ENCODE results near the gene SCN1B.

DNA sequence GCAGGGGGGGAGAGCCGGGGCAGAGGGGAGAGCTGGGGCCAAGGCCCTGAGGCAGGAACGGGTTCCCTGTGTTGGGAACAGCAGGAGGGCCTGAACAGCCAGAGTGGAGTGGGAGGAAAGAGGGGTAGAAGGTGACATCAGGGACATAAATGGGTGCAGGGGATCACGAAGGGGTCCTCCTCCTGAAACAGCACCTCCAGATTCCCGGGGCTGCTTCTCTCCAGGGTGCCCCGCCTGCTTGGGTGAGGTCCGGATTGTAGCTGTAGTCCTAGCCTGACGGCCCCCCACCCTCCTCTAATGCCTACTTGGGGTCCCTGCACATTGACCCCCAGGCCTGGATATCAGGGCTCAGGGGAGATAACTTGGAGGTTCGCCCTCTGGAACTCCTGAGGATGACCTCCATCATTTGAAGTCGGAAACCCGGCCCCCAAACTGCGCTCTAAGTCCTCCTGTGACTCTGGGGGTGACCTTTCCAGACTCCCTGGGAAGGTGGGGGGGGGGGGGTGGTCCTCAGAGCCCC is 473 bp upstream of the SCN1B start:
- TF ChIP-seq POLR2A (IDR thresholded peaks at IDR 0.05): no peak
- no peak for TF ChIP-seq CTCF (IDR thresholded peaks at IDR 0.05)
